Naive thymus-derived CD4-positive, alpha-beta T cell (primary cell): ENCODE data around the gene DAB2IP. TPM values are rescaled to one million over a fixed set of nuclear protein-coding genes. Genes with fewer than 3 reads are reported as not detected.

Experiments used
- ATAC-seq: fragments of 150-1000 bp; cut with Tn5 transposase; 2 replicates; pipeline ENCODE4 v1.10.0; 2021; ENCODE audit warnings: mild to moderate bottlenecking, moderate library complexity
- CTCF ChIA-PET: fragments of 350-600 bp; sonication (Branson Sonifier 250); formaldehyde crosslinking; loops from one replicate; lab custom pipeline; 2021; ENCODE audit warnings: antibody characterized with exemption; lab: Charles Lee
- POLR2A ChIA-PET: fragments of 350-600 bp; sonication (Branson Sonifier 250); formaldehyde crosslinking; loops from one replicate; lab custom pipeline; 2021; ENCODE audit warnings: antibody characterized with exemption, inconsistent platforms; lab: Charles Lee
- DNase-seq, 9 donors: peaks; one replicate each; pipeline versions ENCODE4 v3.0.0 to v3.0.0-alpha.2; 2020 to 2022; ENCODE audit warnings: mixed read lengths in 1 of 9
- H3K27ac ChIP-seq: one replicate; pipeline ENCODE4 v1.7.0; 2013; ENCODE audit warnings: mild to moderate bottlenecking, low read depth, low read length, moderate library complexity
- H3K27me3 ChIP-seq, 2 donors: one replicate each; pipeline ENCODE4 v1.7.0; 2013; ENCODE audit warnings: low read length in 2 of 2, mild to moderate bottlenecking in 2 of 2, moderate library complexity in 2 of 2; ENCODE audit not compliant: control insufficient read depth in 2 of 2, insufficient read depth in 2 of 2
- H3K36me3 ChIP-seq, 3 experiments: 1 replicate in 2 of 3; 2 replicates in 1 of 3; pipeline ENCODE4 v1.7.0; 2013; ENCODE audit warnings: low read length in 3 of 3, mild to moderate bottlenecking in 3 of 3, moderate library complexity in 1 of 3; ENCODE audit not compliant: insufficient read depth in 3 of 3, control insufficient read depth in 2 of 3
- H3K4me1 ChIP-seq, 2 donors: one replicate each; pipeline ENCODE4 v1.7.0; 2013; ENCODE audit warnings: low read length in 2 of 2, mild to moderate bottlenecking in 2 of 2, moderate library complexity in 1 of 2; ENCODE audit not compliant: control insufficient read depth in 2 of 2, insufficient read depth in 2 of 2
- H3K4me3 ChIP-seq: 2 replicates; pipeline ENCODE4 v1.7.0; 2013; ENCODE audit warnings: mild to moderate bottlenecking, low read length
- H3K9me3 ChIP-seq, 3 experiments: 1 replicate in 2 of 3; 2 replicates in 1 of 3; pipeline ENCODE4 v1.7.0; 2013; ENCODE audit warnings: low read length in 3 of 3; ENCODE audit not compliant: control insufficient read depth in 2 of 3
- H3K27ac Mint-ChIP-seq, 9 donors: one replicate each; pipeline ENCODE4 v1.8.0; 2020 to 2022; ENCODE audit warnings: mixed read lengths in 9 of 9, mild to moderate bottlenecking in 8 of 9, moderate library complexity in 5 of 9, inconsistent platforms in 2 of 9
- H3K27me3 Mint-ChIP-seq, 5 donors: one replicate each; pipeline ENCODE4 v1.8.0; 2021 to 2022; ENCODE audit warnings: mixed read lengths in 5 of 5, mild to moderate bottlenecking in 1 of 5
- H3K36me3 Mint-ChIP-seq, 5 donors: one replicate each; pipeline ENCODE4 v1.8.0; 2020 to 2022; ENCODE audit warnings: mixed read lengths in 5 of 5, mild to moderate bottlenecking in 3 of 5, inconsistent platforms in 1 of 5
- H3K4me1 Mint-ChIP-seq, 7 donors: one replicate each; pipeline ENCODE4 v1.8.0; 2020 to 2022; ENCODE audit warnings: mixed read lengths in 7 of 7, mild to moderate bottlenecking in 3 of 7, inconsistent platforms in 1 of 7
- H3K4me3 Mint-ChIP-seq, 10 donors: one replicate each; pipeline ENCODE4 v1.8.0; 2020 to 2022; ENCODE audit warnings: mild to moderate bottlenecking in 10 of 10, mixed read lengths in 10 of 10, moderate library complexity in 6 of 10, inconsistent platforms in 2 of 10
- H3K9me3 Mint-ChIP-seq, 11 donors: one replicate each; pipeline ENCODE4 v1.8.0; 2020 to 2022; ENCODE audit warnings: mixed read lengths in 11 of 11, mild to moderate bottlenecking in 4 of 11, inconsistent platforms in 1 of 11, moderate library complexity in 1 of 11
- intact Hi-C, 2 donors: fragments of 100-400 bp; cut with micrococcal nuclease; formaldehyde crosslinking; loops; one replicate each; pipeline ENCODE4 v1.15.1; 2023
- polyA plus RNA-seq, 2 donors: library from polyadenylated mRNA; unstranded; fragments of 300-500 nt; fragmentation: Illumina TruSeq; gene quantifications; one replicate each; pipeline ENCODE4 v1.2.3, GENCODE V29; 2021
- total RNA-seq, 6 experiments: library from RNA in 5 of 6; stranded (reverse) in 5 of 6; gene quantifications; 1 replicate in 5 of 6; 2 replicates in 1 of 6; pipeline ENCODE4 v1.2.3 and lab custom pipeline; 2021 to 2026

DAB2IP gene
- total and polyA plus RNA-seq, 7 experiments from 2014 or later: 0.15 TPM; not detected in 6

DNA sequence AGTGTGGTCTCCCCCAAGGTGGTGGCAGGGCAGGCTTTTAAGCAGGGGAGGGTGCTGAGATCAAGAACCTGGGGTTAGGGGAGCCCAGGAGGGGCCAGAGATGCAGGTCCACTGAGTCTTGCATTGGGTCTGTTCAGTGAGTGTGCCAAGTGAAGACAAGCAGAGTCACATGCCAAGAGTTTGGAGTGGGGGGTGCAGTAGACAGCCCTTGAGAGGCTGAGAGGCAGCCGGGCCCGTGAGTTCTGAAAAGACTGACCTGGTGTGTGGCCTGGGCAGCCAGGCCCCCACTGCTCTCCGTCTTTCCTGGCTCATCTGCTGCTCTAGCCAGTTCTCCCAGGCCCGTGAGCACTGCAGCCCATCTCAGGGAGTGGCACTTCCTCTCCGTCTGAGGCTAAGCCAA, 120.0 kb downstream of the DAB2IP start:
- H3K36me3 Mint-ChIP-seq: no peaks in the 10 kb centered on the region
- H3K4me3 ChIP-seq: no peak overlapping the region

DNA sequence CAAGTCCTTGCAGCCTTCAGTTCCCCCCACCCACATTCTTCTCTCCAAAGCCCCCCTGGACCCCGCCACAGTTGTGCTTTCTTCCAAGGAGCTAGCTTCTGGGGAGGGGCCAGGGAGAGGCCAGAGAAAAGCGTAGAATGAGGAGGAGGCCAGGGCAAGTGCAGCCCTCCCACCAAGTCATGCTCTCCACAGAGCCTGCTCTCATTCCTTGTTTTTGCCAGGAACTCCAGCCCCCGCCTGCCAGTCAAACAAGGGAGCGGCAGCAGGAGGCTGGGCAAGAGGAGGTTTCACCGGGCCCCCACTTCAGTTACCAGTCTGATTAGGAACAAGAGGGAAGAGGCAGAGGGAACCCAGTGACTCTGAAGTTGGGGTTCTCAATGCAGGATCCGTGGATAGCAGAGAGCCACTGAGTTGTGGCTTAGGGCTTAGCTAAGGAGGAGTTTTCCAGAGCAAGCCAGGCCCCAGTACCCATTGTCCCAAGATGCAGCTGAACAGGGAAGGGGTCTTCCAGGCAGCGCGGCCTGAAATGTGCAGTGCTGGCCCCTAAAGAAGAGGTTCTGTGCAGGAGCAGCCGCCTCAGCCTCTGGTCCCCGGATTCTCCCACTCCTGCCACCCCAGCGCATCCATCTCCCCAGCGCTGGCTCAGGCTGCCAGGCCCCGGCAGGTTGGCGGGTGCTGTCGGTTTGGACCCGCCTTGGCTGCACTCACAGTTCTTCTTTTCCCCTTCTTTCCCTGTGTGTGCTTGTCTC, 120.6 kb downstream of the DAB2IP start:
- POLR2A ChIA-PET: no interaction called here

More for the DNA sequence above, 120.0 kb downstream of the DAB2IP start:
- Histone ChIP-seq H3K36me3 (no peaks in the 10 kb centered on the region), H3K27ac (no peak overlapping the region), H3K9me3 (no peaks in the 10 kb centered on the region), H3K27me3 (no peaks in the 10 kb centered on the region), H3K4me1 (no peaks in the 10 kb centered on the region)
- H3K27ac Mint-ChIP-seq: no peak overlapping the region
- peaks cover 0 to 2% (median 0%) of the 10 kb centered on the region in 11 donors for H3K9me3 Mint-ChIP-seq
- ChIA-PET POLR2A (no interaction called here), CTCF (no interaction called here)
- H3K4me1 Mint-ChIP-seq: no peaks in the 10 kb centered on the region
- no peak for ATAC-seq
- intact Hi-C loops: no loop called here
- no peak overlapping the region for H3K4me3 Mint-ChIP-seq
- no peak for DNase-seq
- no peaks in the 10 kb centered on the region for H3K27me3 Mint-ChIP-seq

DNA sequence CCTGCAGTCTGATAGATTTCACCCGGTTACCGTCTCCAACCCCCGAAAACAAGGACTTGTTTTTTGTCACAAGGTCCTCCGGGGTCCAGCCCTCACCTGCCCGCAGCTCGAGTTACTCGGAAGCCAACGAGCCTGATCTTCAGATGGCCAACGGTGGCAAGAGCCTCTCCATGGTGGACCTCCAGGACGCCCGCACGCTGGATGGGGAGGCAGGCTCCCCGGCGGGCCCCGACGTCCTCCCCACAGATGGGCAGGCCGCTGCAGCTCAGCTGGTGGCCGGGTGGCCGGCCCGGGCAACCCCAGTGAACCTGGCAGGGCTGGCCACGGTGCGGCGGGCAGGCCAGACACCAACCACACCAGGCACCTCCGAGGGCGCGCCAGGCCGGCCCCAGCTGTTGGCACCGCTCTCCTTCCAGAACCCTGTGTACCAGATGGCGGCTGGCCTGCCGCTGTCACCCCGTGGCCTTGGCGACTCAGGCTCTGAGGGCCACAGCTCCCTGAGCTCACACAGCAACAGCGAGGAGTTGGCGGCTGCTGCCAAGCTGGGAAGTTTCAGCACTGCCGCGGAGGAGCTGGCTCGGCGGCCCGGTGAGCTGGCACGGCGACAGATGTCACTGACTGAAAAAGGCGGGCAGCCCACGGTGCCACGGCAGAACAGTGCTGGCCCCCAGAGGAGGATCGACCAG, 121.3 kb downstream of the DAB2IP start:
- Histone ChIP-seq H3K4me3 (no peak overlapping the region), H3K27me3 (no peaks in the 10 kb centered on the region), H3K27ac (no peak overlapping the region), H3K4me1 (no peaks in the 10 kb centered on the region), H3K36me3 (no peaks in the 10 kb centered on the region), H3K9me3 (no peaks in the 10 kb centered on the region)
- Mint-ChIP-seq H3K9me3 (peaks cover 0 to 2% (median 0%) of the 10 kb centered on the region in 11 donors), H3K36me3 (no peaks in the 10 kb centered on the region), H3K4me1 (no peaks in the 10 kb centered on the region), H3K4me3 (no peak overlapping the region), H3K27ac (no peak overlapping the region), H3K27me3 (no peaks in the 10 kb centered on the region)
- no peak for ATAC-seq
- intact Hi-C loops: no loop called here
- POLR2A ChIA-PET: no interaction called here
- CTCF ChIA-PET: no interaction called here
- no peak for DNase-seq

More for the DNA sequence above, 120.6 kb downstream of the DAB2IP start:
- Mint-ChIP-seq H3K4me3 (no peak overlapping the region), H3K4me1 (no peaks in the 10 kb centered on the region), H3K27me3 (no peaks in the 10 kb centered on the region), H3K27ac (no peak overlapping the region), H3K9me3 (peaks cover 0 to 2% (median 0%) of the 10 kb centered on the region in 11 donors), H3K36me3 (no peaks in the 10 kb centered on the region)
- Histone ChIP-seq H3K4me1 (no peaks in the 10 kb centered on the region), H3K4me3 (no peak overlapping the region), H3K36me3 (no peaks in the 10 kb centered on the region), H3K27me3 (no peaks in the 10 kb centered on the region), H3K9me3 (no peaks in the 10 kb centered on the region), H3K27ac (no peak overlapping the region)
- intact Hi-C loops: no loop called here
- CTCF ChIA-PET: no interaction called here
- ATAC-seq (no peak), DNase-seq (no peak)

DNA sequence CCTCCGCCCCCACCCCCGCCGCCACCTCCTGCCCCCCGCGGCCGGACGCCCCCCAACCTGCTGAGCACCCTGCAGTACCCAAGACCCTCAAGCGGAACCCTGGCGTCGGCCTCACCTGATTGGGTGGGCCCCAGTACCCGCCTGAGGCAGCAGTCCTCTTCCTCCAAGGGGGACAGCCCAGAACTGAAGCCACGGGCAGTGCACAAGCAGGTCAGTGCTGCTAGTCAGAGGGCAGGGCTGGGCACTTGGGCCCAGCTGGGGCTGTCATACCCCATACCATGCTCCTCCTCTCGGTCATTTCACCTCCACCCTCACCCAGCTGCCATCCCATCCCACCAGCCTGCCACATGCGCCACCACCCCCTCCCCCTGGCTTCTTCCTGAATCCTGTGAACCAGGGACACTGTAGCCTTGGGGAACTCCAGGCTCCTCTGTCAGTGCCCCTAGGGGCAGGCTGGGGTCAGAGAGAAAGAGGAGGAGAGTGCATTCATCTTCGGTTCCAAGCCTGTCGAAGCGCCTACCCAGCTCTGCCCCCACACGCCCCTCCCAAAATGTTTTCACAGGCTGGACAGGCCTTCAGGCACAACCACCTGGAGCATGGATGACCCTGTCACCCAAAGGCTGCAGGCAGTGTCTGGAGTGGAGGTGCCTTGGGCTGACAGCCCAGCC, 122.0 kb downstream of the DAB2IP start:
- no peak overlapping the region for H3K27ac Mint-ChIP-seq
- intact Hi-C loops: no loop called here
- no peaks in the 10 kb centered on the region for H3K36me3 Mint-ChIP-seq
- H3K9me3 Mint-ChIP-seq: peaks cover 0 to 3% (median 0%) of the 10 kb centered on the region in 11 donors
- Histone ChIP-seq H3K27ac (no peak overlapping the region), H3K36me3 (no peaks in the 10 kb centered on the region), H3K4me1 (no peaks in the 10 kb centered on the region), H3K9me3 (no peaks in the 10 kb centered on the region), H3K27me3 (no peaks in the 10 kb centered on the region), H3K4me3 (no peak overlapping the region)
- H3K4me3 Mint-ChIP-seq: no peak overlapping the region
- CTCF ChIA-PET: no interaction called here
- no peaks in the 10 kb centered on the region for H3K4me1 Mint-ChIP-seq
- no peak for ATAC-seq
- POLR2A ChIA-PET: no interaction called here
- DNase-seq: no peak
- peaks cover 0 to 1% (median 0%) of the 10 kb centered on the region in 5 donors for H3K27me3 Mint-ChIP-seq

DNA sequence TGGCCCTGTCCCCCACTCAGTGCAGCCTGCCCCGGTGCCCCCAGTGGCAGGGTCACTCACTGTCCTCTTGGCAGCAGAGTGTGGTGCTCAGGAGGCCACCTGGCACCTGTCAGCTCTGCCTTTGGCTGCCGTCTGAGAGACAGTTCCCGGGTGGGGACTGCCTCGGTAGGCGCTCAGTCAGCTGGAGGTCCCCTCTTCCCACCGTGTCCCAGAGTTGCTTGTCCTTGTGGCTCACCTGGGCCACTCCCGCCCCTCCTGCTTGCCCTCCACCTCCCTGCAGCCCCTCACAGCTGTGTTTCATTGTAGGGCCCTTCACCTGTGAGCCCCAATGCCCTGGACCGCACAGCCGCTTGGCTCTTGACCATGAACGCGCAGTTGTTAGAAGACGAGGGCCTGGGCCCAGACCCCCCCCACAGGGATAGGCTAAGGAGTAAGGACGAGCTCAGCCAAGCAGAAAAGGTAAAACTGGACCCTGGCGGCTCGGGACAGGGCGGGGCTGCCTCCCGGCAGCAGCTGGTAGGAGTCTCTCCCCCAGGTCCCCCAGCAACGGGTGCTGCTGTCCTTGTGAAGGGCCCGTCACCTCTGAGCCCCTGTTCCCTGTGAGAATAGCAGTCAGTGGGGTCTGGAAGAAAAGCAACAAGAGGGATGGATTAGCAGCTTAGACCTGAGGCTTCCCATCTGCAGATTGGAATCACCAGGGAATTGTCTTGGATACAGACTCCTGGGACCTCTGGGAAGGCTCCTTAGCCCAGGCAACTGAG, 122.7 kb downstream of the DAB2IP start:
- CTCF ChIA-PET: no interaction called here
- Mint-ChIP-seq H3K36me3 (no peaks in the 10 kb centered on the region), H3K4me1 (no peaks in the 10 kb centered on the region), H3K9me3 (peaks cover 0 to 8% (median 3%) of the 10 kb centered on the region in 11 donors), H3K27ac (no peak overlapping the region), H3K27me3 (peaks cover 0 to 6% (median 0%) of the 10 kb centered on the region in 5 donors), H3K4me3 (no peak overlapping the region)
- H3K36me3 ChIP-seq: no peaks in the 10 kb centered on the region
- DNase-seq: no peak
- intact Hi-C loops: no loop called here
- POLR2A ChIA-PET: no interaction called here
- no peak overlapping the region for H3K27ac ChIP-seq
- peak; percentile 11 for ATAC-seq
- H3K4me1 ChIP-seq: no peaks in the 10 kb centered on the region
- H3K4me3 ChIP-seq: no peak overlapping the region
- no peaks in the 10 kb centered on the region for H3K27me3 ChIP-seq
- no peaks in the 10 kb centered on the region for H3K9me3 ChIP-seq

DNA sequence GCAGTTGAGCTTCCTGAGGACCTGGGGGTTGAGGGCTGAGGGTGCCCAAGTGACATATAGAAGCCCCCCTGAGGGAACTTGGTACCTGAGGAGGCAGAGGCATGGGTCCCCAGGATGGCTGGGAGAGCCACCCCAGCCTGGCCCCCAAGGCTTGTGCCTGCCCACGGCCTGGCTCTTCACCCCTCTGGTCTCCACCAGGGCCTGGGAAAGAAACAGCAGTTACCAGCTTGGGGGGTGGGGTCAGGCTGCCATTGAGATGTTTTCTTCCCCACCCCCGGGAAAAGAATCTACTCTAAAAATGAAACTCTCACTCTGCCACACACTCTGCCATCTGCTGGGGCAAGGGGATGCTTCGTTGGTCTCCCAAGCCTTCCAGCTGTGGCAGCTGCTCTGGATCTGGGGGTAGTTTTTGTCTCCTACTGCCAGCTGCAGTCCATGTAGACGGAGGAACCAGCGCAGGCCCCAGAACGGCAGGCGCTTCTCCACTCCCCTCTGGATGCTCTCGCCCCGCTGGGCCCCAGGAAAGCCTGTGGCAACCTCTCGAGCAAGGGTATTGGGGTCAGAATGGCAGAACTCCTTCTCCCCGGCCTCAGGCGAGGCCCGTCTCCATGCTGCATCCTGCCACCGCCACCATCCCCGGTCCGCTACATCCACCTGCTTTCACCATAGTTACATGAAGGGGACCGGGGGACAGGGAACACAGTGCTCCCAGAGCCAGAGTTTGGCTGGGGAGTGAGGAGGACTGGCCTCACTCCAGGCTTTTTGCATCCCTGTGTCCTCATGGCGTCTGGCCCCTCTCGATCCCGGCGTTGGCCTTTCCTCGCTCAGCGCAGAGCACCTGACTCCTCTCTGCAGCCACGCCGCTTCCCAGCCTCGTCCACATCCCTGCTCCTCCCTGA, 123.5 kb downstream of the DAB2IP start:
- H3K27me3 Mint-ChIP-seq: peaks cover 0 to 7% (median 0%) of the 10 kb centered on the region in 5 donors
- no peak overlapping the region for H3K27ac ChIP-seq
- no peaks in the 10 kb centered on the region for H3K4me1 ChIP-seq
- intact Hi-C loops: no loop called here
- ATAC-seq (no peak), DNase-seq (no peak)
- peaks cover 0 to 13% (median 3%) of the 10 kb centered on the region in 11 donors for H3K9me3 Mint-ChIP-seq
- H3K27me3 ChIP-seq: no peaks in the 10 kb centered on the region
- H3K36me3 ChIP-seq: no peaks in the 10 kb centered on the region
- H3K9me3 ChIP-seq: no peaks in the 10 kb centered on the region
- H3K36me3 Mint-ChIP-seq: no peaks in the 10 kb centered on the region
- no peaks in the 10 kb centered on the region for H3K4me1 Mint-ChIP-seq
- H3K4me3 ChIP-seq: no peak overlapping the region
- CTCF ChIA-PET: no interaction called here
- no peak overlapping the region for H3K4me3 Mint-ChIP-seq
- H3K27ac Mint-ChIP-seq: no peak overlapping the region
- POLR2A ChIA-PET: no interaction called here
